ENCODE results near the gene TAB2. TPM values are rescaled to one million over a fixed set of nuclear protein-coding genes. Genes with fewer than 3 reads are reported as not detected.

TAB2 gene
- total RNA-seq, 1 experiment from 2014 or later, result 56.2 TPM

DNA sequence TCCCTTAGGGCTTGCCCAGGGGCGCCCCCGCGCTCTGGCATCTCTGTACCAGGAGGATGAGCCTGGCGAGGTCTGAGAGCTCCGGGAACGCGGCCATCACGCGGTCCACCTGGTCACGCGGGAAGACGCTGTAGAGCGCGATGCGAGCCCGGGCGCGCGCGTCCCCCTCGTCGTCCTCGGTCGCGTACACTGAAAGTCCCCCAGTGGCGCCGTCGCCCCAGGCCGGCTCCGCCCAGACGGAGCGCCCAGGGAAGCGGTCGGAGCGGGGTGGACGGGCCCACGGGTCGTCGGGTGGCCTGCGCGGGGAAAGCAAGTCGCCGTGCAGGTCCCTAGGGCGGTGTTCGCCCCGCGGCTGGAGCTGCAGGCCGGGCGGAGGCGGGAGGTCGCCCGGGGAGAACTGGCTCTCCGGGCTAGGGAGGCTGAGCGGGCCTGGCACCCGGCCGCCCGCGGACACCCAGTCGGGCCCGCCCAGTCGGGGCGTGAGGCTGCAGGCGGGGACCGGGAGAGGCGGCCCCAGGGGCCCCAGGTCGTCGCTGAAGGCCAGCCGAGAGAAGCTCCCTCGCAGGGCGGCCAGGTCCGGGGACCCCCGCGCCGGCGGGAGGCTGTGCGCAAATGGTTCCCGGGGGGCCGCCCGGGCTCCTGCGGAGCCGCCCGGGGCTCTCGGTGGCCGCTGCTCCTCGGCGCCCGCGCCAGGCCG, 133.3 kb downstream of the TAB2 start:
- no peak overlapping the region for H3K27ac Mint-ChIP-seq
- H2BK15ac ChIP-seq (ENCODE audit: low read depth, low read length), result no peak overlapping the region
- no peak overlapping the region for H4K8ac ChIP-seq (replicated peaks; ENCODE audit: insufficient read length, low read depth, low read length)
- H3K4me3 Mint-ChIP-seq, result peak overlapping the region; percentile 60 to 75
- no peak overlapping the region for H2BK12ac ChIP-seq (ENCODE audit: insufficient read length, low read depth, low read length)
- no peak overlapping the region for H3K9ac ChIP-seq (ENCODE audit: extremely low read depth, insufficient read length, low read length)
- no peak overlapping the region for H2BK5ac ChIP-seq (ENCODE audit: insufficient read length, low read length)
- no peaks in the 10 kb centered on the region for H3K9me3 Mint-ChIP-seq
- H3K27me3 ChIP-seq (ENCODE audit: insufficient read depth, low read length), result peaks cover 18% of the 10 kb centered on the region; the same call in 1 of the 2 replicates
- TF ChIP-seq, protein P1, sequence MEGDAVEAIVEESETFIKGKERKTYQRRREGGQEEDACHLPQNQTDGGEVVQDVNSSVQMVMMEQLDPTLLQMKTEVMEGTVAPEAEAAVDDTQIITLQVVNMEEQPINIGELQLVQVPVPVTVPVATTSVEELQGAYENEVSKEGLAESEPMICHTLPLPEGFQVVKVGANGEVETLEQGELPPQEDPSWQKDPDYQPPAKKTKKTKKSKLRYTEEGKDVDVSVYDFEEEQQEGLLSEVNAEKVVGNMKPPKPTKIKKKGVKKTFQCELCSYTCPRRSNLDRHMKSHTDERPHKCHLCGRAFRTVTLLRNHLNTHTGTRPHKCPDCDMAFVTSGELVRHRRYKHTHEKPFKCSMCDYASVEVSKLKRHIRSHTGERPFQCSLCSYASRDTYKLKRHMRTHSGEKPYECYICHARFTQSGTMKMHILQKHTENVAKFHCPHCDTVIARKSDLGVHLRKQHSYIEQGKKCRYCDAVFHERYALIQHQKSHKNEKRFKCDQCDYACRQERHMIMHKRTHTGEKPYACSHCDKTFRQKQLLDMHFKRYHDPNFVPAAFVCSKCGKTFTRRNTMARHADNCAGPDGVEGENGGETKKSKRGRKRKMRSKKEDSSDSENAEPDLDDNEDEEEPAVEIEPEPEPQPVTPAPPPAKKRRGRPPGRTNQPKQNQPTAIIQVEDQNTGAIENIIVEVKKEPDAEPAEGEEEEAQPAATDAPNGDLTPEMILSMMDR (conservative IDR thresholded peaks at IDR 0.05), result no peak
- DNase-seq, result no peak
- no peaks in the 10 kb centered on the region for H4K20me1 ChIP-seq (ENCODE audit: control insufficient read depth, insufficient read depth, insufficient read length)
- no peak overlapping the region for H2BK120ac ChIP-seq (ENCODE audit: low read depth, low read length, poor library complexity, severe bottlenecking)
- WGBS (ENCODE audit: extremely low coverage, insufficient read length, low lambda C conversion rate), result no CpG with 5 or more reads among the region's 89 CpGs
- no peaks in the 10 kb centered on the region for H3K9me3 ChIP-seq (ENCODE audit: control insufficient read depth, low read depth, low read length)
- H3K27me3 Mint-ChIP-seq (ENCODE audit: low read depth), result peaks cover 54% of the 10 kb centered on the region
- peak overlapping the region; percentile 26 for H3K4me2 ChIP-seq (ENCODE audit: insufficient read depth, insufficient read length, low read length)
- no peak overlapping the region for H2AFZ ChIP-seq (ENCODE audit: low read length)
- H3K18ac ChIP-seq (ENCODE audit: insufficient read length, low read depth, low read length), result no peak overlapping the region
- no peak overlapping the region for H4K5ac ChIP-seq (ENCODE audit: insufficient read length, low read depth, low read length)
- peaks cover 6% of the 10 kb centered on the region for H3K23me2 ChIP-seq (ENCODE audit: insufficient read length, low read depth, low read length, poor library complexity, severe bottlenecking)
- H3K27ac ChIP-seq (ENCODE audit: insufficient read length, low read depth, low read length), result no peak overlapping the region
- H2BK20ac ChIP-seq (ENCODE audit: low read depth, low read length, poor library complexity, severe bottlenecking), result no peak overlapping the region
- no peak overlapping the region for H4K91ac ChIP-seq (ENCODE audit: insufficient read length, low read depth, low read length)
- no peak overlapping the region for H3K23ac ChIP-seq (ENCODE audit: insufficient read length, low read depth, low read length)
- H3K4me1 ChIP-seq (ENCODE audit: insufficient read depth, low read length), result no peaks in the 10 kb centered on the region
- no peaks in the 10 kb centered on the region for H3K36me3 Mint-ChIP-seq (ENCODE audit: insufficient read depth in 1 of 3, low read depth in 3 of 3)
- H3K4ac ChIP-seq (ENCODE audit: low read depth, low read length), result no peak overlapping the region
- H3K56ac ChIP-seq (ENCODE audit: insufficient read length, low read depth, low read length), result no peak overlapping the region
- peak overlapping the region; percentile 8; the same call in 1 of the 2 replicates for H3K14ac ChIP-seq (ENCODE audit: insufficient read depth, low read length)
- H2AK5ac ChIP-seq (ENCODE audit: insufficient read length, low read length), result no peak overlapping the region
- H3K79me1 ChIP-seq (ENCODE audit: insufficient read depth, low read depth, low read length, poor library complexity, severe bottlenecking), result no peaks in the 10 kb centered on the region
- 0 out of 4 replicates have a peak, but pooled peaks cover 0 to 2% of the 10 kb centered on the region in 2 experiments for H3K4me1 Mint-ChIP-seq
- H3T11ph ChIP-seq (ENCODE audit: low read length), result no peak overlapping the region
- no peaks in the 10 kb centered on the region for H3K79me2 ChIP-seq (ENCODE audit: insufficient read depth, low read length)
